GM12878 (cell line): Measurements from ENCODE around the gene ACTR1A. TPM values are rescaled to one million over a fixed set of nuclear protein-coding genes. Genes with fewer than 3 reads are reported as not detected.
A peak's percentile ranks its signal among the peaks of the same experiment; 100 is the strongest.

Source experiments
- CBFB ChIP-seq: IDR thresholded peaks from 2 replicates; pipeline ENCODE4 v1.6.1; 2016; ENCODE audit warnings: antibody characterized with exemption, low read depth
- CREB1 ChIP-seq: IDR thresholded peaks from 2 replicates; pipeline ENCODE4 v1.6.1; 2012; ENCODE audit warnings: low read depth, mild to moderate bottlenecking, inconsistent platforms
- CREM ChIP-seq: IDR thresholded peaks from 2 replicates; pipeline ENCODE4 v1.6.1; 2014; ENCODE audit warnings: antibody characterized with exemption, low read depth
- DPF2 ChIP-seq: fragments of 450-650 bp; IDR thresholded peaks from 2 replicates; pipeline ENCODE4 v1.6.1; 2017; ENCODE audit warnings: mild to moderate bottlenecking
- GATAD2B ChIP-seq: fragments of 450-650 bp; conservative IDR thresholded peaks from 2 replicates; pipeline ENCODE4 v1.6.1; 2017; ENCODE audit warnings: low read depth, mild to moderate bottlenecking, moderate library complexity
- YY1 ChIP-seq: IDR thresholded peaks from 2 replicates; pipeline ENCODE4 v1.6.1; 2011; ENCODE audit warnings: low read depth, mild to moderate bottlenecking, low read length
- ZNF24 ChIP-seq: fragments of 450-650 bp; IDR thresholded peaks from 2 replicates; pipeline ENCODE4 v1.6.1; 2017; ENCODE audit warnings: antibody characterized with exemption, mild to moderate bottlenecking
- polyA plus RNA-seq, 11 experiments: library from polyadenylated mRNA; depleted of rRNA in 4 of 11; unstranded in 6 of 11; stranded (reverse) in 5 of 11; fragments of >200 nt; fragmentation: Nextera tagmentation in 4 of 11; fragmentation: Illumina TruSeq in 1 of 11; extraction: Ambion mirVana in 4 of 11; extraction: Trizol in 1 of 11; gene quantifications; 1 replicate in 1 of 11; 2 replicates in 10 of 11; pipeline versions ENCODE4 v1.2.1 to v1.2.3, GENCODE V29; 2011 to 2016; ENCODE audit warnings: inconsistent platforms in 2 of 11, missing spikeins in 2 of 11, low read depth in 1 of 11
- total RNA-seq, 4 experiments: library from RNA; depleted of rRNA in 3 of 4; stranded (reverse); fragments of >200 nt in 3 of 4; fragmentation: Illumina TruSeq in 1 of 4; extraction: Trizol in 1 of 4; gene quantifications; 2 replicates each; pipeline versions ENCODE4 v1.2.1 to v1.2.3, GENCODE V29; 2013 to 2021
- TF ChIP-seq, protein P1 (sequence below): IDR thresholded peaks from 2 replicates; pipeline ENCODE4 v1.6.1; 2011; ENCODE audit warnings: low read depth, low read length, improper control_type of control experiment, borderline replicate concordance
- TF ChIP-seq, protein P2 (sequence below): fragments of 450-650 bp; IDR thresholded peaks from 2 replicates; pipeline ENCODE4 v1.6.1; 2016; ENCODE audit warnings: mild to moderate bottlenecking, moderate library complexity, borderline replicate concordance
- TF ChIP-seq, protein P3 (sequence below): fragments of 450-650 bp; formaldehyde crosslinking; IDR thresholded peaks from 2 replicates; pipeline ENCODE4 v1.5.0; 2022; ENCODE audit warnings: mild to moderate bottlenecking, missing genetic modification characterization
- TF ChIP-seq, protein P4 (sequence below): fragments of 450-650 bp; IDR thresholded peaks from 2 replicates; pipeline ENCODE4 v1.6.1; 2017; ENCODE audit warnings: mild to moderate bottlenecking, moderate library complexity

ACTR1A gene
- total and polyA plus RNA-seq, 10 of the 15 experiments (the other 5 are each of a cell fraction or from before 2014, with no cell fraction given), result 43.0 to 110 (median 78.9) TPM

DNA sequence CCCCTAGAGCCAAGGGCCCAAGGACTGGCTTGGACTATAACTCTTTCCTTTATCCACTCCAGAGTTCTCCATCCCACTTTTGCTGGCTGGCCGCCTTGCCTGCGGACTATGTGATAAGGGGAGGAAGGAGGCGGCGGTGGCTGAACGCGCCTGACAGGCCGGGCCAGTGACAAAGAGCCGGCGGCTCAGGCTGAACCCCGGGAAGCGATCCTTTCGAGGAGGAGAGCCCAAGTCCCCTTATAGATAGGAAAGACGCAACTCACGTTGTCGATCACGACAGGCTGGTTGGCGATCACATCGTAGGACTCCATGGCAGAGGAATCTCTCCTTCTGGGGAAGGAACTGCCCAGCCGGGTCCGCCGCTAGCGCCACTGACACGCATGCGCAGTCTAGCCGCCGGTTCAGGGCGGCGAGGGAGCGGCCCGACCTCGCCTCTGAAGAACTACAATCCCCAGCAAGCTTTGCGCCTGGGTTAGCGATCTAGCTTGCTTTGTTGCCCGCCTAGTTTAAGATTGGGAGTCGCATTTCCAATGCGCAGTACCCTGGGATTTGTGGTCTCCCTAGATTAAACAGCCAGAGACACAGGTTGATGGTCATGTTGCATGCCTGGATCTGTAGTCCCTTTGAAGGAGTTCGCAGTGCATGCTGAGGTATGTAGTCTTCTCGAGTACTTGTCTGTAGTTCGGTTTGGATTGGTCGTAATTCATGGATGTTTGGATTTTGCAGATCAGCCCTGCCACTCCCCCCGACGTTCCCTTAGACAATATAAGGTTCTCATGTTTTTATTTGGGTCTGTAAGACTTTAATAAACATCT lies at the start of gene ACTR1A (continued):
- peak; percentile 8; the same call in 1 of the 2 replicates for TF ChIP-seq DPF2
- TF ChIP-seq YY1, result no peak
- no peak for TF ChIP-seq ZNF24
- TF ChIP-seq, protein P1, sequence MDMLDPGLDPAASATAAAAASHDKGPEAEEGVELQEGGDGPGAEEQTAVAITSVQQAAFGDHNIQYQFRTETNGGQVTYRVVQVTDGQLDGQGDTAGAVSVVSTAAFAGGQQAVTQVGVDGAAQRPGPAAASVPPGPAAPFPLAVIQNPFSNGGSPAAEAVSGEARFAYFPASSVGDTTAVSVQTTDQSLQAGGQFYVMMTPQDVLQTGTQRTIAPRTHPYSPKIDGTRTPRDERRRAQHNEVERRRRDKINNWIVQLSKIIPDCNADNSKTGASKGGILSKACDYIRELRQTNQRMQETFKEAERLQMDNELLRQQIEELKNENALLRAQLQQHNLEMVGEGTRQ, result no peak
- TF ChIP-seq CBFB, result peak; percentile 23; the same call in 1 of the 2 replicates
- TF ChIP-seq CREB1, result peak; percentile 77
- TF ChIP-seq, protein P2, sequence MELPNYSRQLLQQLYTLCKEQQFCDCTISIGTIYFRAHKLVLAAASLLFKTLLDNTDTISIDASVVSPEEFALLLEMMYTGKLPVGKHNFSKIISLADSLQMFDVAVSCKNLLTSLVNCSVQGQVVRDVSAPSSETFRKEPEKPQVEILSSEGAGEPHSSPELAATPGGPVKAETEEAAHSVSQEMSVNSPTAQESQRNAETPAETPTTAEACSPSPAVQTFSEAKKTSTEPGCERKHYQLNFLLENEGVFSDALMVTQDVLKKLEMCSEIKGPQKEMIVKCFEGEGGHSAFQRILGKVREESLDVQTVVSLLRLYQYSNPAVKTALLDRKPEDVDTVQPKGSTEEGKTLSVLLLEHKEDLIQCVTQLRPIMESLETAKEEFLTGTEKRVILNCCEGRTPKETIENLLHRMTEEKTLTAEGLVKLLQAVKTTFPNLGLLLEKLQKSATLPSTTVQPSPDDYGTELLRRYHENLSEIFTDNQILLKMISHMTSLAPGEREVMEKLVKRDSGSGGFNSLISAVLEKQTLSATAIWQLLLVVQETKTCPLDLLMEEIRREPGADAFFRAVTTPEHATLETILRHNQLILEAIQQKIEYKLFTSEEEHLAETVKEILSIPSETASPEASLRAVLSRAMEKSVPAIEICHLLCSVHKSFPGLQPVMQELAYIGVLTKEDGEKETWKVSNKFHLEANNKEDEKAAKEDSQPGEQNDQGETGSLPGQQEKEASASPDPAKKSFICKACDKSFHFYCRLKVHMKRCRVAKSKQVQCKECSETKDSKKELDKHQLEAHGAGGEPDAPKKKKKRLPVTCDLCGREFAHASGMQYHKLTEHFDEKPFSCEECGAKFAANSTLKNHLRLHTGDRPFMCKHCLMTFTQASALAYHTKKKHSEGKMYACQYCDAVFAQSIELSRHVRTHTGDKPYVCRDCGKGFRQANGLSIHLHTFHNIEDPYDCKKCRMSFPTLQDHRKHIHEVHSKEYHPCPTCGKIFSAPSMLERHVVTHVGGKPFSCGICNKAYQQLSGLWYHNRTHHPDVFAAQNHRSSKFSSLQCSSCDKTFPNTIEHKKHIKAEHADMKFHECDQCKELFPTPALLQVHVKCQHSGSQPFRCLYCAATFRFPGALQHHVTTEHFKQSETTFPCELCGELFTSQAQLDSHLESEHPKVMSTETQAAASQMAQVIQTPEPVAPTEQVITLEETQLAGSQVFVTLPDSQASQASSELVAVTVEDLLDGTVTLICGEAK, result peak; percentile 44; the same call in 1 of the 2 replicates
- TF ChIP-seq GATAD2B, result peak; percentile 65
- TF ChIP-seq, protein P3, sequence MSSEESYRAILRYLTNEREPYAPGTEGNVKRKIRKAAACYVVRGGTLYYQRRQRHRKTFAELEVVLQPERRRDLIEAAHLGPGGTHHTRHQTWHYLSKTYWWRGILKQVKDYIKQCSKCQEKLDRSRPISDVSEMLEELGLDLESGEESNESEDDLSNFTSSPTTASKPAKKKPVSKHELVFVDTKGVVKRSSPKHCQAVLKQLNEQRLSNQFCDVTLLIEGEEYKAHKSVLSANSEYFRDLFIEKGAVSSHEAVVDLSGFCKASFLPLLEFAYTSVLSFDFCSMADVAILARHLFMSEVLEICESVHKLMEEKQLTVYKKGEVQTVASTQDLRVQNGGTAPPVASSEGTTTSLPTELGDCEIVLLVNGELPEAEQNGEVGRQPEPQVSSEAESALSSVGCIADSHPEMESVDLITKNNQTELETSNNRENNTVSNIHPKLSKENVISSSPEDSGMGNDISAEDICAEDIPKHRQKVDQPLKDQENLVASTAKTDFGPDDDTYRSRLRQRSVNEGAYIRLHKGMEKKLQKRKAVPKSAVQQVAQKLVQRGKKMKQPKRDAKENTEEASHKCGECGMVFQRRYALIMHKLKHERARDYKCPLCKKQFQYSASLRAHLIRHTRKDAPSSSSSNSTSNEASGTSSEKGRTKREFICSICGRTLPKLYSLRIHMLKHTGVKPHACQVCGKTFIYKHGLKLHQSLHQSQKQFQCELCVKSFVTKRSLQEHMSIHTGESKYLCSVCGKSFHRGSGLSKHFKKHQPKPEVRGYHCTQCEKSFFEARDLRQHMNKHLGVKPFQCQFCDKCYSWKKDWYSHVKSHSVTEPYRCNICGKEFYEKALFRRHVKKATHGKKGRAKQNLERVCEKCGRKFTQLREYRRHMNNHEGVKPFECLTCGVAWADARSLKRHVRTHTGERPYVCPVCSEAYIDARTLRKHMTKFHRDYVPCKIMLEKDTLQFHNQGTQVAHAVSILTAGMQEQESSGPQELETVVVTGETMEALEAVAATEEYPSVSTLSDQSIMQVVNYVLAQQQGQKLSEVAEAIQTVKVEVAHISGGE (CRISPR knock-in tag), result no peak
- peak; percentile 92 for TF ChIP-seq CREM
- TF ChIP-seq, protein P4, sequence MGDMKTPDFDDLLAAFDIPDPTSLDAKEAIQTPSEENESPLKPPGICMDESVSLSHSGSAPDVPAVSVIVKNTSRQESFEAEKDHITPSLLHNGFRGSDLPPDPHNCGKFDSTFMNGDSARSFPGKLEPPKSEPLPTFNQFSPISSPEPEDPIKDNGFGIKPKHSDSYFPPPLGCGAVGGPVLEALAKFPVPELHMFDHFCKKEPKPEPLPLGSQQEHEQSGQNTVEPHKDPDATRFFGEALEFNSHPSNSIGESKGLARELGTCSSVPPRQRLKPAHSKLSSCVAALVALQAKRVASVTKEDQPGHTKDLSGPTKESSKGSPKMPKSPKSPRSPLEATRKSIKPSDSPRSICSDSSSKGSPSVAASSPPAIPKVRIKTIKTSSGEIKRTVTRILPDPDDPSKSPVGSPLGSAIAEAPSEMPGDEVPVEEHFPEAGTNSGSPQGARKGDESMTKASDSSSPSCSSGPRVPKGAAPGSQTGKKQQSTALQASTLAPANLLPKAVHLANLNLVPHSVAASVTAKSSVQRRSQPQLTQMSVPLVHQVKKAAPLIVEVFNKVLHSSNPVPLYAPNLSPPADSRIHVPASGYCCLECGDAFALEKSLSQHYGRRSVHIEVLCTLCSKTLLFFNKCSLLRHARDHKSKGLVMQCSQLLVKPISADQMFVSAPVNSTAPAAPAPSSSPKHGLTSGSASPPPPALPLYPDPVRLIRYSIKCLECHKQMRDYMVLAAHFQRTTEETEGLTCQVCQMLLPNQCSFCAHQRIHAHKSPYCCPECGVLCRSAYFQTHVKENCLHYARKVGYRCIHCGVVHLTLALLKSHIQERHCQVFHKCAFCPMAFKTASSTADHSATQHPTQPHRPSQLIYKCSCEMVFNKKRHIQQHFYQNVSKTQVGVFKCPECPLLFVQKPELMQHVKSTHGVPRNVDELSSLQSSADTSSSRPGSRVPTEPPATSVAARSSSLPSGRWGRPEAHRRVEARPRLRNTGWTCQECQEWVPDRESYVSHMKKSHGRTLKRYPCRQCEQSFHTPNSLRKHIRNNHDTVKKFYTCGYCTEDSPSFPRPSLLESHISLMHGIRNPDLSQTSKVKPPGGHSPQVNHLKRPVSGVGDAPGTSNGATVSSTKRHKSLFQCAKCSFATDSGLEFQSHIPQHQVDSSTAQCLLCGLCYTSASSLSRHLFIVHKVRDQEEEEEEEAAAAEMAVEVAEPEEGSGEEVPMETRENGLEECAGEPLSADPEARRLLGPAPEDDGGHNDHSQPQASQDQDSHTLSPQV, result no peak
